Calu3 (cell line): ENCODE results near the gene MND1. TPM values are rescaled to one million over a fixed set of nuclear protein-coding genes. Genes with fewer than 3 reads are reported as not detected.
A peak's percentile ranks its signal among the peaks of the same experiment; 100 is the strongest.

Experiments
- BruUV-seq: library from RNA; stranded (reverse); fragments of 400-500 nt; replicated peaks from 2 replicates; lab custom pipeline; 2021; lab: Mats Ljungman, UMichigan
- CTCF ChIA-PET: fragments of 300-600 bp; sonication (Branson Sonifier 250); formaldehyde crosslinking; loops from one replicate; lab custom pipeline; 2022; ENCODE audit warnings: antibody characterized with exemption; lab: Charles Lee
- DNase-seq: peaks from one replicate; pipeline ENCODE4 v3.0.0; 2022
- H3K27ac Mint-ChIP-seq: one replicate; pipeline ENCODE4 v1.8.0; 2022; ENCODE audit warnings: mixed read lengths; ENCODE audit not compliant: unreplicated experiment
- H3K27me3 Mint-ChIP-seq: one replicate; pipeline ENCODE4 v1.8.0; 2022; ENCODE audit warnings: mixed read lengths; ENCODE audit not compliant: unreplicated experiment
- H3K36me3 Mint-ChIP-seq: one replicate; pipeline ENCODE4 v1.8.0; 2022; ENCODE audit warnings: mild to moderate bottlenecking, moderate library complexity, mixed read lengths; ENCODE audit not compliant: insufficient read depth, unreplicated experiment
- H3K4me1 Mint-ChIP-seq: one replicate; pipeline ENCODE4 v1.8.0; 2022; ENCODE audit warnings: mild to moderate bottlenecking, low read depth, mixed read lengths; ENCODE audit not compliant: unreplicated experiment
- H3K4me3 Mint-ChIP-seq: one replicate; pipeline ENCODE4 v1.8.0; 2022; ENCODE audit warnings: mild to moderate bottlenecking, low read depth, moderate library complexity, mixed read lengths; ENCODE audit not compliant: unreplicated experiment
- H3K9me3 Mint-ChIP-seq: one replicate; pipeline ENCODE4 v1.8.0; 2022; ENCODE audit warnings: low read depth, mixed read lengths; ENCODE audit not compliant: unreplicated experiment
- CTCF ChIP-seq: fragments of 200-600 bp; IDR thresholded peaks from one replicate; pipeline ENCODE4 v1.8.0; 2022; ENCODE audit warnings: antibody characterized with exemption; ENCODE audit not compliant: unreplicated experiment
- intact Hi-C: fragments of 100-400 bp; cut with micrococcal nuclease; formaldehyde crosslinking; loops from one replicate; pipeline ENCODE4 v1.10.0; 2022; ENCODE audit not compliant: unreplicated experiment
- total RNA-seq: library from RNA; stranded (reverse); gene quantifications from 2 replicates; pipeline ENCODE4 v1.2.3, GENCODE V29; 2022

MND1 gene
- total RNA-seq, 1 experiment from 2014 or later = 12.6 TPM

GRCh38 chr4:153393397-153393796 is 48.9 kb downstream of the MND1 start:
- no peak overlapping the region for H3K27ac Mint-ChIP-seq
- intact Hi-C loops = no loop called here
- TF ChIP-seq CTCF = no peak
- no TSS peak for BruUV-seq
- H3K27me3 Mint-ChIP-seq = no peaks in the 10 kb centered on the region
- no peak overlapping the region for H3K4me3 Mint-ChIP-seq
- H3K4me1 Mint-ChIP-seq = no peaks in the 10 kb centered on the region
- no peaks in the 10 kb centered on the region for H3K36me3 Mint-ChIP-seq
- DNase-seq = peak; percentile 16
- H3K9me3 Mint-ChIP-seq = no peaks in the 10 kb centered on the region
- CTCF ChIA-PET = interaction anchor here (0.5 to 1.6 kb wide), 3 partner anchors 11 to 188 kb away, joined by 3 to 4 read pairs (median 4); no protein-coding TSS in a partner anchor

DNA sequence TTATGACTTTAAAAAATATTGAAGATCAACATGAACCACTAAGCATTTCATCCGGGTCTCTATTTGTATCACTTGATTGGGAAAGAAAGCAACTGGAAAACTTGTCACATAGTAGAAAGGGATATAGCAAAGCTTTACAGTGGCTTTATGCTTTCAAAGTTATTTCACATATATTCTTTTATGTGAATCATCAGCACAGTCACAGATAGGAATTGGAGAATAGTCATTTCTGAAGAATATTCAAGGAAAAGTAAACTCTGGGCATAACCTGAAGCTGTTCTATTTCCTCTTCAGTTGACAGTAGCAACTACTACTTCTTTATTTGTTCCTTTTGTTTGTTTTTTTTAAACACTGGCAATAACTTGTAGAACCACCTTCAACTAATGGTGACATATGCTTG is 50.5 kb downstream of the MND1 start:
- Mint-ChIP-seq H3K9me3 (no peaks in the 10 kb centered on the region), H3K4me3 (no peak overlapping the region), H3K27ac (no peak overlapping the region), H3K4me1 (no peaks in the 10 kb centered on the region), H3K27me3 (no peaks in the 10 kb centered on the region), H3K36me3 (no peaks in the 10 kb centered on the region)
- no peak for TF ChIP-seq CTCF
- intact Hi-C loops = no loop called here
- CTCF ChIA-PET = no interaction called here
- DNase-seq = no peak
- BruUV-seq = no TSS peak

- DNase-seq = no peak
- no peak for TF ChIP-seq CTCF
- no peaks in the 10 kb centered on the region for H3K4me1 Mint-ChIP-seq
- no peak overlapping the region for H3K27ac Mint-ChIP-seq
- H3K4me3 Mint-ChIP-seq = no peak overlapping the region
- H3K27me3 Mint-ChIP-seq = no peaks in the 10 kb centered on the region
- intact Hi-C loops = no loop called here
- no peaks in the 10 kb centered on the region for H3K9me3 Mint-ChIP-seq
- H3K36me3 Mint-ChIP-seq = no peaks in the 10 kb centered on the region
- CTCF ChIA-PET = no interaction called here
- no TSS peak for BruUV-seq
These were observed 54.2 kb downstream of the MND1 start for GRCh38 chr4:153398713-153399112.

GRCh38 chr4:153399358-153399757 is 54.9 kb downstream of the MND1 start:
- H3K36me3 Mint-ChIP-seq = no peaks in the 10 kb centered on the region
- no peak for TF ChIP-seq CTCF
- H3K4me1 Mint-ChIP-seq = no peaks in the 10 kb centered on the region
- H3K9me3 Mint-ChIP-seq = no peaks in the 10 kb centered on the region
- DNase-seq = no peak
- no peak overlapping the region for H3K27ac Mint-ChIP-seq
- CTCF ChIA-PET = no interaction called here
- no TSS peak for BruUV-seq
- no peak overlapping the region for H3K4me3 Mint-ChIP-seq
- H3K27me3 Mint-ChIP-seq = no peaks in the 10 kb centered on the region
- intact Hi-C loops = no loop called here
